A549 (cell line): ENCODE data around the gene CTIF. TPM values are rescaled to one million over a fixed set of nuclear protein-coding genes. Genes with fewer than 3 reads are reported as not detected.

Experiments
- ATAC-seq, 2 experiments: fragments of 200-7000 bp in 1 of 2; fragments of >200 bp in 1 of 2; cut with Nextera tagmentation in 1 of 2; cut with Tn5 transposase in 1 of 2; 3 replicates each; pipeline versions ENCODE4 v1.8.0 to v1.9.1; 2018 to 2020; ENCODE audit warnings: mild to moderate bottlenecking in 1 of 2, moderate library complexity in 1 of 2
- CTCF ChIA-PET: fragments of 300-600 bp; sonication (Branson Sonifier 250); formaldehyde crosslinking; extraction: SDS; loops from one replicate; lab custom pipeline; 2021; ENCODE audit warnings: antibody characterized with exemption, inconsistent platforms; lab: Yijun Ruan, JAX
- POLR2A ChIA-PET: fragments of 350-600 bp; formaldehyde crosslinking; extraction: SDS; loops from one replicate; lab custom pipeline; 2021; ENCODE audit warnings: antibody characterized with exemption, inconsistent platforms; lab: Yijun Ruan, JAX
- DNase-seq, 2 experiments: peaks; one replicate each; pipeline versions ENCODE4 v3.0.0 to v3.0.0-alpha.2; 2011 to 2016; ENCODE audit warnings: low read depth in 1 of 2, low spot score in 1 of 2
- FAIRE-seq: peaks from 2 replicates; lab custom pipeline; 2011; peaks lifted over from hg19 to GRCh38; lab: Jason Lieb, UNC
- H3K27ac ChIP-seq, 2 experiments: fragments of >200 bp; sonication (Bioruptor Twin); formaldehyde crosslinking; 3 replicates each; pipeline ENCODE4 v1.5.1; 2016 to 2017
- H3K4me1 ChIP-seq: fragments of >200 bp; sonication (Bioruptor Twin); formaldehyde crosslinking; 3 replicates; pipeline ENCODE4 v1.6.1; 2016
- H3K4me2 ChIP-seq: fragments of >200 bp; sonication (Bioruptor Twin); formaldehyde crosslinking; 3 replicates; pipeline ENCODE4 v1.6.1; 2016
- H3K4me3 ChIP-seq: fragments of >200 bp; sonication (Bioruptor Twin); formaldehyde crosslinking; 3 replicates; pipeline ENCODE4 v1.5.1; 2016
- H3K9me3 ChIP-seq: fragments of >200 bp; sonication (Bioruptor Twin); formaldehyde crosslinking; 3 replicates; pipeline ENCODE4 v1.6.1; 2016
- BCL3 ChIP-seq: fragments of >200 bp; sonication (Bioruptor Twin); formaldehyde crosslinking; IDR thresholded peaks from 3 replicates; pipeline ENCODE4 v1.6.1; 2016
- BHLHE40 ChIP-seq: IDR thresholded peaks from 2 replicates; pipeline ENCODE4 v1.6.1; 2012; ENCODE audit warnings: low read depth, low read length, inconsistent platforms
- CBX8 ChIP-seq: fragments of 200-600 bp; sonication (generic); IDR thresholded peaks from 2 replicates; pipeline ENCODE4 v1.6.1; 2016
- CTCF ChIP-seq: fragments of >200 bp; sonication (Bioruptor Twin); formaldehyde crosslinking; IDR thresholded peaks from 3 replicates; pipeline ENCODE4 v1.5.1; 2016
- ELK1 ChIP-seq: fragments of 150-350 bp; IDR thresholded peaks from 2 replicates; pipeline ENCODE4 v1.6.1; 2014; ENCODE audit warnings: low read depth, mild to moderate bottlenecking, low read length
- ESRRA ChIP-seq: fragments of 150-350 bp; IDR thresholded peaks from 2 replicates; pipeline ENCODE4 v1.6.1; 2014; ENCODE audit warnings: mild to moderate bottlenecking, low read length, borderline replicate concordance
- FOXS1 ChIP-seq: fragments of 250-450 bp; sonication (Bioruptor Pico); IDR thresholded peaks from 2 replicates; pipeline ENCODE4 v1.5.0; 2020; ENCODE audit warnings: mild to moderate bottlenecking, moderate library complexity
- GATA3 ChIP-seq: IDR thresholded peaks from 2 replicates; pipeline ENCODE4 v1.6.1; 2012; ENCODE audit warnings: borderline replicate concordance
- HEYL ChIP-seq: fragments of 250-450 bp; sonication (Bioruptor Pico); IDR thresholded peaks from 2 replicates; pipeline ENCODE4 v1.8.0; 2021; ENCODE audit warnings: mild to moderate bottlenecking, moderate library complexity
- HOXB5 ChIP-seq: fragments of 250-450 bp; sonication (Bioruptor Pico); IDR thresholded peaks from 2 replicates; pipeline ENCODE4 v1.5.0; 2020; ENCODE audit warnings: mild to moderate bottlenecking, moderate library complexity
- KDM1A ChIP-seq: fragments of 200-600 bp; sonication (generic); IDR thresholded peaks from 2 replicates; pipeline ENCODE4 v1.6.1; 2016; ENCODE audit warnings: low read depth, mild to moderate bottlenecking
- MAFK ChIP-seq: fragments of 450-650 bp; IDR thresholded peaks from 2 replicates; pipeline ENCODE4 v1.6.1; 2014; ENCODE audit not compliant: partially characterized antibody
- MAX ChIP-seq: IDR thresholded peaks from 2 replicates; pipeline ENCODE4 v1.6.1; 2012
- MYC ChIP-seq: IDR thresholded peaks from 2 replicates; pipeline ENCODE4 v1.6.1; 2012; ENCODE audit warnings: mild to moderate bottlenecking, inconsistent platforms, low read length, improper control_type of control experiment, borderline replicate concordance
- NFE2L2 ChIP-seq: fragments of 150-350 bp; conservative IDR thresholded peaks from 2 replicates; pipeline ENCODE4 v1.6.1; 2014; ENCODE audit warnings: low read length
- NPAS2 ChIP-seq: fragments of 250-450 bp; sonication (Bioruptor Pico); IDR thresholded peaks from 2 replicates; pipeline ENCODE4 v1.8.0; 2022; ENCODE audit warnings: mild to moderate bottlenecking, moderate library complexity, borderline replicate concordance
- PBX3 ChIP-seq: IDR thresholded peaks from 2 replicates; pipeline ENCODE4 v1.6.1; 2012
- POLR2AphosphoS2 ChIP-seq: conservative IDR thresholded peaks from 2 replicates; pipeline ENCODE4 v1.6.1; 2012; ENCODE audit warnings: low read length, improper control_type of control experiment, inconsistent platforms
- RAD21 ChIP-seq, 2 experiments: fragments of >200 bp in 1 of 2; sonication (Bioruptor Twin) in 1 of 2; formaldehyde crosslinking in 1 of 2; IDR thresholded peaks in 1 of 2; conservative IDR thresholded peaks in 1 of 2; 2 replicates in 1 of 2; 3 replicates in 1 of 2; pipeline ENCODE4 v1.6.1; 2012 to 2018; ENCODE audit warnings: inconsistent platforms in 1 of 2
- RARB ChIP-seq: fragments of 250-450 bp; sonication (Bioruptor Pico); IDR thresholded peaks from 2 replicates; pipeline ENCODE4 v1.8.0; 2021; ENCODE audit warnings: mild to moderate bottlenecking, moderate library complexity
- RNF2 ChIP-seq: fragments of 200-600 bp; sonication (generic); IDR thresholded peaks from 2 replicates; pipeline ENCODE4 v1.6.1; 2016; ENCODE audit warnings: low read depth, mild to moderate bottlenecking, antibody characterized with exemption, moderate library complexity, borderline replicate concordance
- SMC3 ChIP-seq: fragments of >200 bp; sonication (Bioruptor Twin); formaldehyde crosslinking; IDR thresholded peaks from 3 replicates; pipeline ENCODE4 v1.6.1; 2018; ENCODE audit warnings: inconsistent platforms
- ZC3H11A ChIP-seq: fragments of 450-650 bp; IDR thresholded peaks from 2 replicates; pipeline ENCODE4 v1.6.1; 2014; ENCODE audit warnings: antibody characterized with exemption, mild to moderate bottlenecking
- WGBS: methylation state at CpG from one replicate; pipeline ENCODE4 v1.1.6; 2017; ENCODE audit errors: missing lambda C conversion rate; 5-methylcytosine and 5-hydroxymethylcytosine counted together
- polyA plus RNA-seq, 4 experiments: library from polyadenylated mRNA; depleted of rRNA in 3 of 4; stranded (reverse); fragments of >200 nt; fragmentation: RNase III in 1 of 4; extraction: RNeasy Plus Mini Kit Qiagen cat#74134 plus additional on column Dnase treatment in 1 of 4; gene quantifications; 2 replicates in 3 of 4; 3 replicates in 1 of 4; pipeline ENCODE4 v1.2.3, GENCODE V29; 2011 to 2017

CTIF gene
- polyA plus RNA-seq, 2 of the 4 experiments (the other 2 are of a cell fraction): 17.0 to 24.7 TPM

- Histone ChIP-seq H3K4me1 (peaks cover 18% of the 10 kb centered on the region), H3K9me3 (peaks cover 6% of the 10 kb centered on the region; the same call in 2 of the 3 replicates)
- TF ChIP-seq CTCF (peak; percentile 68), NFE2L2 (no peak), MAX (peak; percentile 59), KDM1A (no peak), POLR2AphosphoS2 (no peak), ZC3H11A (no peak), FOXS1 (no peak), SMC3 (peak; percentile 73), RAD21 (conservative IDR thresholded peaks at IDR 0.05 in 1 of 2, IDR thresholded peaks at IDR 0.05 in 1 of 2) (peak; percentile 85 to 87)
- TF ChIP-seq, all 56 proteins: peak for 4
- CTCF ChIA-PET: interaction anchor here (0.6 to 3.0 kb wide), 10 partner anchors 21 to 1533 kb away, joined by 3 to 22 read pairs (median 4); no protein-coding TSS in a partner anchor
- ATAC-seq (peak; percentile 95 to 97), FAIRE-seq (no peak), DNase-seq (peak; percentile 64 to 81)
- WGBS: 20% methylated on average over 6 of the region's 10 CpGs
- peak overlapping the region; percentile 38 to 63; a peak in 5 of 6 replicates for H3K27ac ChIP-seq
- POLR2A ChIA-PET: no interaction called here
- peak overlapping the region; percentile 43 for H3K4me2 ChIP-seq
- no peak overlapping the region for H3K4me3 ChIP-seq
Measured at GRCh38 chr18:48675352-48675761, 136.5 kb downstream of the CTIF start.

- 85% methylated on average over 8 of the region's 12 CpGs for WGBS
- H3K4me1 ChIP-seq: peaks cover 18% of the 10 kb centered on the region
- H3K4me2 ChIP-seq: peak overlapping the region; percentile 43; the same call in 2 of the 3 replicates
- TF ChIP-seq MYC: no peak
- TF ChIP-seq PBX3: no peak
- no peak for TF ChIP-seq BCL3
- TF ChIP-seq CBX8: no peak
- no peak for TF ChIP-seq NPAS2
- TF ChIP-seq BHLHE40: no peak
- TF ChIP-seq ESRRA: no peak
- no peak for TF ChIP-seq MAFK
- TF ChIP-seq SMC3: no peak
- no peak for TF ChIP-seq GATA3
- no peak for TF ChIP-seq HEYL
- no peak for TF ChIP-seq RARB
- TF ChIP-seq HOXB5 (CRISPR knock-in tag): no peak
- no peak for TF ChIP-seq ELK1
- no peak for TF ChIP-seq RNF2
- TF ChIP-seq POLR2AphosphoS2: no peak
- CTCF ChIA-PET: interaction anchor here (0.7 to 3.0 kb wide), 6 partner anchors 21 to 773 kb away, joined by 3 to 22 read pairs (median 4); no protein-coding TSS in a partner anchor
- no peak overlapping the region for H3K4me3 ChIP-seq
- POLR2A ChIA-PET: no interaction called here
- H3K27ac ChIP-seq: peak overlapping the region; percentile 38 to 63; a peak in 4 of 6 replicates
- ATAC-seq (no peak), FAIRE-seq (no peak), DNase-seq (no peak)
- H3K9me3 ChIP-seq: peaks cover 6% of the 10 kb centered on the region; the same call in 2 of the 3 replicates
Measured at GRCh38 chr18:48675912-48676311, 137.1 kb downstream of the CTIF start.
